Smooth muscle cell (in vitro differentiated cells): ENCODE measurements around the gene CDH12. TPM values are rescaled to one million over a fixed set of nuclear protein-coding genes. Genes with fewer than 3 reads are reported as not detected.

ENCODE experiments used
- DNase-seq: peaks from one replicate; lab custom pipeline; 2025; ENCODE audit not compliant: unreplicated experiment; lab: John Stamatoyannopoulos, UW
- H2AFZ ChIP-seq: fragments of 200-600 bp; sonication (generic); 2 replicates; pipeline ENCODE4 v1.6.0; 2016; ENCODE audit warnings: antibody characterized with exemption, low read depth, mild to moderate bottlenecking
- H3F3A ChIP-seq: fragments of 200-600 bp; sonication (generic); 2 replicates; pipeline ENCODE4 v1.6.0; 2017; ENCODE audit warnings: antibody characterized with exemption, low read depth
- H3K27ac ChIP-seq: fragments of 200-600 bp; sonication (generic); 2 replicates; pipeline ENCODE4 v1.5.1; 2016; ENCODE audit warnings: low read depth, mild to moderate bottlenecking
- H3K27me3 ChIP-seq: fragments of 200-600 bp; sonication (generic); 2 replicates; pipeline ENCODE4 v1.6.1; 2016; ENCODE audit warnings: low read depth, mild to moderate bottlenecking
- H3K36me3 ChIP-seq: fragments of 200-600 bp; sonication (generic); 2 replicates; pipeline ENCODE4 v1.5.1; 2016; ENCODE audit warnings: low read depth
- H3K4me1 ChIP-seq: fragments of 200-600 bp; sonication (generic); 2 replicates; pipeline ENCODE4 v1.5.1; 2016; ENCODE audit warnings: low read depth
- H3K4me2 ChIP-seq: fragments of 200-600 bp; sonication (generic); 2 replicates; pipeline ENCODE4 v1.6.0; 2016; ENCODE audit warnings: mild to moderate bottlenecking
- H3K4me3 ChIP-seq: fragments of 200-600 bp; sonication (generic); 2 replicates; pipeline ENCODE4 v1.5.1; 2016; ENCODE audit warnings: mild to moderate bottlenecking
- H3K79me2 ChIP-seq: fragments of 200-600 bp; sonication (generic); 2 replicates; pipeline ENCODE4 v1.6.0; 2016; ENCODE audit warnings: low read depth, mild to moderate bottlenecking
- H3K9ac ChIP-seq: fragments of 200-600 bp; sonication (generic); 2 replicates; pipeline ENCODE4 v1.6.0; 2016; ENCODE audit warnings: low read depth
- H3K9me3 ChIP-seq: fragments of 200-600 bp; sonication (generic); replicated peaks from 2 replicates; pipeline ENCODE4 v1.5.1; 2016; ENCODE audit warnings: low read depth
- H4K20me1 ChIP-seq: fragments of 200-600 bp; sonication (generic); 2 replicates; pipeline ENCODE4 v1.6.0; 2016; ENCODE audit warnings: low read depth
- CTCF ChIP-seq: fragments of 200-600 bp; sonication (generic); IDR thresholded peaks from 2 replicates; pipeline ENCODE4 v1.5.1; 2017; ENCODE audit warnings: borderline replicate concordance, mild to moderate bottlenecking, antibody characterized with exemption; ENCODE audit not compliant: insufficient read depth, poor library complexity, severe bottlenecking
- WGBS: methylation state at CpG from one replicate; pipeline ENCODE4 v1.1.7; 2016; ENCODE audit warnings: low lambda C conversion rate; 5-methylcytosine and 5-hydroxymethylcytosine counted together
- polyA plus RNA-seq: library from polyadenylated mRNA; unstranded; fragments of >200 nt; fragmentation: Nextera tagmentation; extraction: Ambion mirVana; gene quantifications from 2 replicates; pipeline ENCODE4 v1.2.1, GENCODE V29; 2016
- total RNA-seq: library from RNA; depleted of rRNA; stranded (reverse); fragments of >200 nt; gene quantifications from 2 replicates; pipeline ENCODE4 v1.2.3, GENCODE V29; 2014

CDH12 gene
- total and polyA plus RNA-seq, 2 experiments from 2014 or later: not detected

GRCh38 chr5:22736443-22737003 lies 116.6 kb downstream of the CDH12 start:
- Histone ChIP-seq H4K20me1 (no peaks in the 10 kb centered on the region), H3F3A (no peaks in the 10 kb centered on the region), H3K9ac (no peak overlapping the region), H2AFZ (no peak overlapping the region), H3K27ac (no peak overlapping the region), H3K9me3 (no peaks in the 10 kb centered on the region), H3K4me2 (no peak overlapping the region), H3K27me3 (no peaks in the 10 kb centered on the region), H3K36me3 (no peaks in the 10 kb centered on the region), H3K4me3 (no peak overlapping the region), H3K4me1 (no peaks in the 10 kb centered on the region), H3K79me2 (no peaks in the 10 kb centered on the region)
- WGBS: 79% methylated on average over 3 of the region's 3 CpGs
- TF ChIP-seq CTCF: no peak
- no peak for DNase-seq

GRCh38 chr5:22734907-22735306 lies 118.2 kb downstream of the CDH12 start:
- DNase-seq: no peak
- no peak overlapping the region for H3K4me2 ChIP-seq
- no peaks in the 10 kb centered on the region for H3K36me3 ChIP-seq
- no peaks in the 10 kb centered on the region for H3K27me3 ChIP-seq
- no peaks in the 10 kb centered on the region for H3K4me1 ChIP-seq
- no peak for TF ChIP-seq CTCF
- no peak overlapping the region for H2AFZ ChIP-seq
- no peaks in the 10 kb centered on the region for H3F3A ChIP-seq
- no peak overlapping the region for H3K9ac ChIP-seq
- no peak overlapping the region for H3K4me3 ChIP-seq
- WGBS: 85% methylated on average over 2 of the region's 2 CpGs
- H3K27ac ChIP-seq: no peak overlapping the region
- H4K20me1 ChIP-seq: no peaks in the 10 kb centered on the region
- H3K9me3 ChIP-seq: no peaks in the 10 kb centered on the region
- H3K79me2 ChIP-seq: no peaks in the 10 kb centered on the region

GRCh38 chr5:22728610-22729009 lies 124.5 kb downstream of the CDH12 start:
- no peaks in the 10 kb centered on the region for H4K20me1 ChIP-seq
- 73% methylated on average over 4 of the region's 4 CpGs for WGBS
- no peak overlapping the region for H3K9ac ChIP-seq
- no peak for DNase-seq
- no peaks in the 10 kb centered on the region for H3K27me3 ChIP-seq
- no peaks in the 10 kb centered on the region for H3K4me1 ChIP-seq
- TF ChIP-seq CTCF: no peak
- H3K4me2 ChIP-seq: no peak overlapping the region
- no peaks in the 10 kb centered on the region for H3F3A ChIP-seq
- no peak overlapping the region for H3K27ac ChIP-seq
- H3K4me3 ChIP-seq: no peak overlapping the region
- no peaks in the 10 kb centered on the region for H3K79me2 ChIP-seq
- H3K36me3 ChIP-seq: no peaks in the 10 kb centered on the region
- no peaks in the 10 kb centered on the region for H3K9me3 ChIP-seq
- H2AFZ ChIP-seq: no peak overlapping the region

GRCh38 chr5:22722491-22722890 lies 130.7 kb downstream of the CDH12 start:
- WGBS: 88% methylated on average over 1 of the region's 1 CpG
- Histone ChIP-seq H3K9me3 (no peaks in the 10 kb centered on the region), H3K4me1 (no peaks in the 10 kb centered on the region), H3F3A (no peaks in the 10 kb centered on the region), H2AFZ (no peak overlapping the region), H4K20me1 (no peaks in the 10 kb centered on the region), H3K27ac (no peak overlapping the region), H3K4me2 (no peak overlapping the region), H3K36me3 (no peaks in the 10 kb centered on the region), H3K79me2 (no peaks in the 10 kb centered on the region), H3K4me3 (no peak overlapping the region), H3K27me3 (no peaks in the 10 kb centered on the region), H3K9ac (no peak overlapping the region)
- DNase-seq: no peak
- no peak for TF ChIP-seq CTCF
